GM23338 (cell line): ENCODE data around the gene PF4V1.

Experiments used
- CREB1 ChIP-seq: fragments of 250-450 bp; sonication (Bioruptor Pico); IDR thresholded peaks from 2 replicates; pipeline ENCODE4 v1.5.0; 2020; ENCODE audit warnings: low read depth, mild to moderate bottlenecking, moderate library complexity
- CTCF ChIP-seq, 2 experiments: fragments of 200-600 bp in 1 of 2; sonication (generic) in 1 of 2; conservative IDR thresholded peaks; 2 replicates each; pipeline versions ENCODE4 v1.5.1 to v1.6.1; 2016 to 2017; ENCODE audit warnings: antibody characterized with exemption in 2 of 2, low read depth in 2 of 2, mild to moderate bottlenecking in 2 of 2, moderate library complexity in 1 of 2
- EZH2 ChIP-seq: fragments of 200-600 bp; sonication (generic); IDR thresholded peaks from one replicate; pipeline ENCODE4 v1.8.0; 2017; ENCODE audit warnings: antibody characterized with exemption, mild to moderate bottlenecking, low read depth; ENCODE audit not compliant: unreplicated experiment
- EZH2phosphoT487 ChIP-seq: fragments of 200-600 bp; sonication (generic); IDR thresholded peaks from one replicate; pipeline ENCODE4 v1.8.1; 2018; ENCODE audit warnings: antibody characterized with exemption; ENCODE audit not compliant: unreplicated experiment
- JUNB ChIP-seq: IDR thresholded peaks from one replicate; pipeline ENCODE4 v1.6.1; 2016; ENCODE audit warnings: antibody characterized with exemption; ENCODE audit not compliant: unreplicated experiment
- NANOG ChIP-seq: IDR thresholded peaks from 2 replicates; pipeline ENCODE4 v1.6.1; 2016; ENCODE audit warnings: antibody characterized with exemption, borderline replicate concordance
- POLR2AphosphoS5 ChIP-seq: IDR thresholded peaks from 2 replicates; pipeline ENCODE4 v1.6.1; 2016; ENCODE audit warnings: antibody characterized with exemption, low read depth
- REST ChIP-seq: IDR thresholded peaks from one replicate; pipeline ENCODE4 v1.6.1; 2018; ENCODE audit warnings: antibody characterized with exemption; ENCODE audit not compliant: unreplicated experiment
- STAT1 ChIP-seq: IDR thresholded peaks from one replicate; pipeline ENCODE4 v1.6.1; 2016; ENCODE audit warnings: antibody characterized with exemption; ENCODE audit not compliant: unreplicated experiment
- ZNF331 ChIP-seq: fragments of 250-450 bp; sonication (Bioruptor Pico); IDR thresholded peaks from 2 replicates; pipeline ENCODE4 v1.5.0; 2020; ENCODE audit warnings: low read depth, mild to moderate bottlenecking, moderate library complexity
- ZNF462 ChIP-seq: fragments of 250-450 bp; sonication (Bioruptor Pico); IDR thresholded peaks from 2 replicates; pipeline ENCODE4 v1.5.0; 2020; ENCODE audit warnings: mild to moderate bottlenecking, moderate library complexity

- TF ChIP-seq EZH2 (no peak), POLR2AphosphoS5 (no peak), CTCF (conservative IDR thresholded peaks at IDR 0.05; ENCODE audit: low read depth in 2 of 2) (peak in 1 of 2 experiments; percentile 28; a peak in 2 of 4 replicates), ZNF331 (CRISPR knock-in tag) (no peak), EZH2phosphoT487 (no peak), REST (no peak), CREB1 (CRISPR knock-in tag) (no peak), NANOG (no peak), JUNB (no peak), STAT1 (no peak), ZNF462 (no peak)
These were observed at the start of gene PF4V1 for GRCh38 chr4:73853246-73853704.
